Fibroblast of villous mesenchyme (primary cell): ENCODE results near the gene PPP6R3. TPM values are rescaled to one million over a fixed set of nuclear protein-coding genes. Genes with fewer than 3 reads are reported as not detected.
"Not testable (repeated sequence)": the region's sequence is repeated elsewhere in the genome, so short reads cannot be mapped to it uniquely, and the experiment has no call there.

Experiments
- DNase-seq: peaks from one replicate; pipeline ENCODE4 v3.0.0-alpha.2; 2010; ENCODE audit warnings: low read depth
- H3K4me3 ChIP-seq: 2 replicates; pipeline ENCODE4 v1.5.1; 2011; ENCODE audit warnings: low read depth, mild to moderate bottlenecking, low read length
- CTCF ChIP-seq: IDR thresholded peaks from 2 replicates; pipeline ENCODE4 v1.5.1; 2012; ENCODE audit warnings: low read depth, mild to moderate bottlenecking, low read length; ENCODE audit not compliant: insufficient read depth
- total RNA-seq: library from RNA; depleted of rRNA; stranded (reverse); fragments of >200 nt; gene quantifications from 2 replicates; pipeline ENCODE4 v1.2.3, GENCODE V29; 2012

Gene PPP6R3
- total RNA-seq, 1 donor: 218 TPM

- no peak for DNase-seq
- TF ChIP-seq CTCF: no peak
- H3K4me3 ChIP-seq: no peak overlapping the region
Observed at GRCh38 chr11:68533945-68534344, 73.4 kb downstream of the PPP6R3 start.

- DNase-seq: no peak
- TF ChIP-seq CTCF: no peak
- no peak overlapping the region for H3K4me3 ChIP-seq
Observed at GRCh38 chr11:68535098-68535497, 74.5 kb downstream of the PPP6R3 start.

GRCh38 chr11:68536706-68537105, 76.2 kb downstream of the PPP6R3 start:
- H3K4me3 ChIP-seq: no peak overlapping the region
- no peak for DNase-seq
- TF ChIP-seq CTCF: no peak

- TF ChIP-seq CTCF: no peak
- DNase-seq: no peak
- H3K4me3 ChIP-seq: no peak overlapping the region
Observed at GRCh38 chr11:68538025-68538424, 77.5 kb downstream of the PPP6R3 start.

- H3K4me3 ChIP-seq: no peak overlapping the region
- DNase-seq: no peak
- no peak for TF ChIP-seq CTCF
Observed at GRCh38 chr11:68539395-68539794, 78.8 kb downstream of the PPP6R3 start.

GRCh38 chr11:68540504-68540903, 80.0 kb downstream of the PPP6R3 start:
- DNase-seq, H3K4me3 ChIP-seq: not testable (repeated sequence)

- H3K4me3 ChIP-seq: no peak overlapping the region
- DNase-seq: no peak
- no peak for TF ChIP-seq CTCF
Observed at GRCh38 chr11:68541116-68541515, 80.6 kb downstream of the PPP6R3 start.
